ENCODE measurements around the gene ATG4A. TPM values are rescaled to one million over a fixed set of nuclear protein-coding genes. Genes with fewer than 3 reads are reported as not detected.

Gene ATG4A
- total and polyA plus RNA-seq, 2 of the 8 experiments (the other 6 are each of a cell fraction or from before 2014, with no cell fraction given), result 1.2 to 2.0 TPM

DNA sequence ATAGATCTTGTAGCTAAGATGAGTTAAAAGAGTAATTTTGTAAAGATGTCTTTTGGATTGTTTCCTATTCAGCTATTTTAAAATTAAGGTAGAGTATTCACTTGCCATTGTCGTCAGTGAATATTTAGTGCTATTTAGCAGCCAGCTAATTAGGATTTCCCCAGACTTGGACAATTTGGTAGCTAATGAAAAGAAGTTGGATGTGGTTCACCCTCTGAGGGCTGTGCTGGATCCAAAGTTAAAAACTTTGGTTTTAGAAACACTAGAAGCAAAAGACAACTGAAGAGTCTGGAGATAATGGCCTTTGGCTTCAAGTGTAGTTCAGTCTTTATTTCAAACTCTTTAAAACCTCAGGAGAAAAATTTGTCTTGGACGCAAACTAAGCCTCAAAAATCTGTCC is 41.3 kb downstream of the ATG4A start (continued):
- TF ChIP-seq, protein P1, sequence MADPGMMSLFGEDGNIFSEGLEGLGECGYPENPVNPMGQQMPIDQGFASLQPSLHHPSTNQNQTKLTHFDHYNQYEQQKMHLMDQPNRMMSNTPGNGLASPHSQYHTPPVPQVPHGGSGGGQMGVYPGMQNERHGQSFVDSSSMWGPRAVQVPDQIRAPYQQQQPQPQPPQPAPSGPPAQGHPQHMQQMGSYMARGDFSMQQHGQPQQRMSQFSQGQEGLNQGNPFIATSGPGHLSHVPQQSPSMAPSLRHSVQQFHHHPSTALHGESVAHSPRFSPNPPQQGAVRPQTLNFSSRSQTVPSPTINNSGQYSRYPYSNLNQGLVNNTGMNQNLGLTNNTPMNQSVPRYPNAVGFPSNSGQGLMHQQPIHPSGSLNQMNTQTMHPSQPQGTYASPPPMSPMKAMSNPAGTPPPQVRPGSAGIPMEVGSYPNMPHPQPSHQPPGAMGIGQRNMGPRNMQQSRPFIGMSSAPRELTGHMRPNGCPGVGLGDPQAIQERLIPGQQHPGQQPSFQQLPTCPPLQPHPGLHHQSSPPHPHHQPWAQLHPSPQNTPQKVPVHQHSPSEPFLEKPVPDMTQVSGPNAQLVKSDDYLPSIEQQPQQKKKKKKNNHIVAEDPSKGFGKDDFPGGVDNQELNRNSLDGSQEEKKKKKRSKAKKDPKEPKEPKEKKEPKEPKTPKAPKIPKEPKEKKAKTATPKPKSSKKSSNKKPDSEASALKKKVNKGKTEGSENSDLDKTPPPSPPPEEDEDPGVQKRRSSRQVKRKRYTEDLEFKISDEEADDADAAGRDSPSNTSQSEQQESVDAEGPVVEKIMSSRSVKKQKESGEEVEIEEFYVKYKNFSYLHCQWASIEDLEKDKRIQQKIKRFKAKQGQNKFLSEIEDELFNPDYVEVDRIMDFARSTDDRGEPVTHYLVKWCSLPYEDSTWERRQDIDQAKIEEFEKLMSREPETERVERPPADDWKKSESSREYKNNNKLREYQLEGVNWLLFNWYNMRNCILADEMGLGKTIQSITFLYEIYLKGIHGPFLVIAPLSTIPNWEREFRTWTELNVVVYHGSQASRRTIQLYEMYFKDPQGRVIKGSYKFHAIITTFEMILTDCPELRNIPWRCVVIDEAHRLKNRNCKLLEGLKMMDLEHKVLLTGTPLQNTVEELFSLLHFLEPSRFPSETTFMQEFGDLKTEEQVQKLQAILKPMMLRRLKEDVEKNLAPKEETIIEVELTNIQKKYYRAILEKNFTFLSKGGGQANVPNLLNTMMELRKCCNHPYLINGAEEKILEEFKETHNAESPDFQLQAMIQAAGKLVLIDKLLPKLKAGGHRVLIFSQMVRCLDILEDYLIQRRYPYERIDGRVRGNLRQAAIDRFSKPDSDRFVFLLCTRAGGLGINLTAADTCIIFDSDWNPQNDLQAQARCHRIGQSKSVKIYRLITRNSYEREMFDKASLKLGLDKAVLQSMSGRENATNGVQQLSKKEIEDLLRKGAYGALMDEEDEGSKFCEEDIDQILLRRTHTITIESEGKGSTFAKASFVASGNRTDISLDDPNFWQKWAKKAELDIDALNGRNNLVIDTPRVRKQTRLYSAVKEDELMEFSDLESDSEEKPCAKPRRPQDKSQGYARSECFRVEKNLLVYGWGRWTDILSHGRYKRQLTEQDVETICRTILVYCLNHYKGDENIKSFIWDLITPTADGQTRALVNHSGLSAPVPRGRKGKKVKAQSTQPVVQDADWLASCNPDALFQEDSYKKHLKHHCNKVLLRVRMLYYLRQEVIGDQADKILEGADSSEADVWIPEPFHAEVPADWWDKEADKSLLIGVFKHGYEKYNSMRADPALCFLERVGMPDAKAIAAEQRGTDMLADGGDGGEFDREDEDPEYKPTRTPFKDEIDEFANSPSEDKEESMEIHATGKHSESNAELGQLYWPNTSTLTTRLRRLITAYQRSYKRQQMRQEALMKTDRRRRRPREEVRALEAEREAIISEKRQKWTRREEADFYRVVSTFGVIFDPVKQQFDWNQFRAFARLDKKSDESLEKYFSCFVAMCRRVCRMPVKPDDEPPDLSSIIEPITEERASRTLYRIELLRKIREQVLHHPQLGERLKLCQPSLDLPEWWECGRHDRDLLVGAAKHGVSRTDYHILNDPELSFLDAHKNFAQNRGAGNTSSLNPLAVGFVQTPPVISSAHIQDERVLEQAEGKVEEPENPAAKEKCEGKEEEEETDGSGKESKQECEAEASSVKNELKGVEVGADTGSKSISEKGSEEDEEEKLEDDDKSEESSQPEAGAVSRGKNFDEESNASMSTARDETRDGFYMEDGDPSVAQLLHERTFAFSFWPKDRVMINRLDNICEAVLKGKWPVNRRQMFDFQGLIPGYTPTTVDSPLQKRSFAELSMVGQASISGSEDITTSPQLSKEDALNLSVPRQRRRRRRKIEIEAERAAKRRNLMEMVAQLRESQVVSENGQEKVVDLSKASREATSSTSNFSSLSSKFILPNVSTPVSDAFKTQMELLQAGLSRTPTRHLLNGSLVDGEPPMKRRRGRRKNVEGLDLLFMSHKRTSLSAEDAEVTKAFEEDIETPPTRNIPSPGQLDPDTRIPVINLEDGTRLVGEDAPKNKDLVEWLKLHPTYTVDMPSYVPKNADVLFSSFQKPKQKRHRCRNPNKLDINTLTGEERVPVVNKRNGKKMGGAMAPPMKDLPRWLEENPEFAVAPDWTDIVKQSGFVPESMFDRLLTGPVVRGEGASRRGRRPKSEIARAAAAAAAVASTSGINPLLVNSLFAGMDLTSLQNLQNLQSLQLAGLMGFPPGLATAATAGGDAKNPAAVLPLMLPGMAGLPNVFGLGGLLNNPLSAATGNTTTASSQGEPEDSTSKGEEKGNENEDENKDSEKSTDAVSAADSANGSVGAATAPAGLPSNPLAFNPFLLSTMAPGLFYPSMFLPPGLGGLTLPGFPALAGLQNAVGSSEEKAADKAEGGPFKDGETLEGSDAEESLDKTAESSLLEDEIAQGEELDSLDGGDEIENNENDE (IDR thresholded peaks at IDR 0.05; ENCODE audit: insufficient replicate concordance, low read length), result no peak
- no peak for TF ChIP-seq GTF2F1 (IDR thresholded peaks at IDR 0.05; ENCODE audit: borderline replicate concordance, low read depth, low read length)
- TF ChIP-seq POU5F1 (IDR thresholded peaks at IDR 0.05; ENCODE audit: low read depth, low read length), result no peak
- no peak for TF ChIP-seq ZNF274 (IDR thresholded peaks at IDR 0.05; ENCODE audit: borderline replicate concordance, extremely low read depth, low read length)
- no peak for TF ChIP-seq CHD1 (IDR thresholded peaks at IDR 0.05; ENCODE audit: low read depth, low read length)

All from H1 (cell line).